Smooth muscle cell of the umbilical artery (primary cell): ENCODE data around the gene CCDC171. TPM values are rescaled to one million over a fixed set of nuclear protein-coding genes. Genes with fewer than 3 reads are reported as not detected.

ENCODE experiments used
- total RNA-seq: library from RNA; depleted of rRNA; stranded (reverse); fragments of >200 nt; gene quantifications from 2 replicates; pipeline ENCODE4 v1.2.3, GENCODE V29; 2014

Gene CCDC171
- total RNA-seq, result 2.4 and 2.7 TPM in 2 replicates

DNA sequence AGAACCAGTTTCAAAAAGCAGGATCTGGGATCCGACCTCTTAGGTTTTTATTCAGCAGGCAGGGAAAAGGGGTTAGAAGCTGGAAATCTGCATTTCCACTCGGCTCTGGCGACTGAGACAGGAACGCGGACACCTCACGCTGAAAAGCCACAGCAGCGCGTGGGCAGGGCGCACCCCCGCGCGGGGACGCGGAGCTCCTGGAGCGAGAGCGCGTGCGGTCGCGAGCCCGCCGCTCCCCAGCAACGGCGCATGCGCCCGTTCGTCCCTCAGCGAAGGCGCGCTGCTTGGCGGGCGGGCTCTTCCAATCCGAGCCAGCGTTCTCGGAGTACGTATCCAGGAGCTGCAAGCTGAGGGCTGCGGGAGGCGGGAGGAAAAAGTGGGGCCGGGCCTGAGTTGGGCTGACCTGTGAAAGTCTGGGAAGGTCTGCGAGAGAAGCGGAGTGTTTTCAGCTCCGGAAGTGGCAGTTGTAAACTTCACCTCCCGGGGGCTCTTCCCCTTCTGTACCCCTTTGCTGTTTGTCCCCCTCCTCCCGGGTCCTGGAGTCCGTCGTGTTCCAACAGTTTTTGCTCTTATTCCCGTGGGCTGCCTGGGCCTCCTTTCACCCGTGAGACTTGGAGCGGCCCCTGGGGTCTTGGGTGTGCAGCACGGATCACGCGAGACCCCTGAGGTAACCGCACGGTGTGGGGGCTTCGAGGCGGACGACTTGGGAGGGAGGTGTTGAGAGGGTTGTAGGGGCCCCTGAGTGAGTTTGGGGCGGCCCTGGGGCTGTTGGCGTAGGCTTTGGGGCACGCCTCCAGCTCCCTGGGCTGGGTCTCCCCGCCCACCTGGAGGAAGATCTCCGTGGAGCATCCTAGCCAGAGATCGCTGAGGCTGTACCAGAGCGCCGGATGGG is at the start of gene CCDC171:
Gene CCDC171, plus strand, starts transcription at position 408 of the 892 bp plus-strand sequence. CDS start 11,046 bp downstream, outside the sequence.

DNA sequence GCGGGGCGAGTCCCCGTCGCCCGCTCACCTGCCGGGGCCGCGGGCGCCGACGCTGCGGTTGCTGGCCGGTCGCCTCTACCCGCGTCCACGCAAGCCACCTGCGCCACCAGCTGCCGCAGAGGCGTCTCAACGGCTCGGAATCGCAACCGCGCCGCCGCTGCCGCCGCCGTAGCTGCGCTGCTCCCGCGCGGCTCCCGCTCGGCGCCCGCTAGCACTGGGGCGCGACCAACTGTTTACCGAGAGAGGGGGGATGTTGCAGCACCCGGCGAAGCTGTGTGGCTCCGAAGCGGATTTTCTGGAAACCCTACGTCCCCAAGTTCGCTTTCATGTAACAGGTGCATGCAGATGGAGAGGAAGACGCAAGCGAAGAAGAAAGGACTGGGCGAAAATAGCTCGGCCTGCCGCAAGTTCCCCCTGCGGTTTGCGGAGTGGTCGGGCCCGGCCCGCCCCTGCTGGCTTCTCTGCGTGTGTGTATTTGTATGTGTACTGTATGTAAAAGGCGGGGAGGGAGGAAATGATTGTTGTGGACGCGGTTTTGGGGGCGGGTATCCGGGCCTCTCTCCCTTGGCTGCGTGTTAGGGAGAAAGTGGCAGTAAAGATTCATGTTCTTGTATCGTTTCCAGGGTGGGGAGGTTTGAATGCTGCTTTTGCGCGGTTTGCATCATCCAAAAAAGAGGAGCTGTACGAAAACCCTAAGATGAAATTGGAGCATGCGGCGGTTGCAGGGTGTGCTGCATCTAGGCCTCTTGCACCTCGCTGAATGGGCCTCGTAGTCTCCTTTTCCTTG is 41.9 kb upstream of the CCDC171 start, which contains the start of gene PSIP1:
Gene PSIP1, minus strand, starts transcription at position 182 of the 787 bp plus-strand sequence. CDS start 782 bp downstream, outside the sequence.

Other genes with a start within 250 kb of the CCDC171 start
- 10.9 and 13.1 TPM in 2 replicates for gene TTC39B, start 245.8 kb upstream of the CCDC171 start, total RNA-seq
- 64.4 and 90.5 TPM in 2 replicates for gene SNAPC3, start 130.2 kb upstream of the CCDC171 start, total RNA-seq
- 15.4 and 28.8 TPM in 2 replicates for gene PSIP1, start 42.1 kb upstream of the CCDC171 start, total RNA-seq